H4 (cell line): Measurements from ENCODE around the gene SREBF1. TPM values are rescaled to one million over a fixed set of nuclear protein-coding genes. Genes with fewer than 3 reads are reported as not detected.
A peak's percentile ranks its signal among the peaks of the same experiment; 100 is the strongest.

Experiments
- DNase-seq: peaks from one replicate; pipeline ENCODE4 v3.0.0-alpha.2; 2015; ENCODE audit warnings: low spot score
- total RNA-seq: library from RNA; depleted of rRNA; stranded (reverse); fragments of >200 nt; shearing (Covaris generic); gene quantifications from 2 replicates; pipeline ENCODE4 v1.2.3, GENCODE V29; 2014

SREBF1 gene
- total RNA-seq, 1 experiment from 2014 or later = 65.8 TPM

DNA sequence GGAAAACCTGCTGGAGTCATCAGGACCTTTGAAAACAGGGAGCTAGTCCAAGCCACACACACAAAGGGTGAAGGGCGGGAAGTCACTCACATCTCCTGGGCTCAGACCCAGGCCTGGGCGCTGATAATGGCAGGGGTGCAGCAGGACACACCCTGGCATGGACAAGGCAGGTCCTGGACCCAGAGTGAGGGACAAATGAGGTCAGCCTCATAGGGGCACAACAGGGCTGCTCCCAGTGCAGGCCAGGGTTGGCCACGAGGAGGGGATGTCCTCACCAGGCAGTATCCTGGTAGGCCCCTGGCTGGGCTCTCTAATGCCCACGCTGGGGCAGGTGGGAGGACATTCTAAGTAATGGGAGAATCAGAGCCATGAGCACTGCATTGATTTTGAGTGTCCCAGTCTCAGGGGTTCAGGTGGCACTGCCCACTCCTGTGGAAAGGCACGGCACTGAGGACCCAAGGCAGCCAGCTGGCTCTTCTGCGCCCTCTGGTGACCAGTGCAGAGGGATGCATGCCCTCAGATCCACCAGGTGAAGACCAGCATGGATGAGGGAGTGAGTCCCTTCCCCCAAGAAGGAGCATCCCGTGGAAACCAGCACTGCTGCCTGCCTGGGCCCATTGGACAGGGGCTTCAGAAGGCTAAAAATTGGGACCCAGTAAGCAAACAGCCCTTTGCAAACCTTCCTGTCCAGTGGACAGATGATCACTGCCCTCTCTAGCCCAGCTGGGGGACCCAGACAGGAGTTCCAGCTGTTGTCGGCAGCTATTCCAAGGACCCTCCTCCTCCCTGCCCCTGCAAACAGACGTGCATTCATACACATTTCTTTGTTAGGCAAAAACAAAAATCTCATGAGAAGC lies 23.4 kb upstream of the SREBF1 start:
- DNase-seq = peak; percentile 55

- DNase-seq = no peak
These were observed 20.7 kb upstream of the SREBF1 start for GRCh38 chr17:17857496-17857895.

- DNase-seq = no peak
These were observed 19.6 kb upstream of the SREBF1 start for GRCh38 chr17:17856386-17856785.

- DNase-seq = no peak
These were observed 19.2 kb upstream of the SREBF1 start for GRCh38 chr17:17855976-17856375.

- no peak for DNase-seq
These were observed 17.1 kb upstream of the SREBF1 start for GRCh38 chr17:17853811-17854447.

DNA sequence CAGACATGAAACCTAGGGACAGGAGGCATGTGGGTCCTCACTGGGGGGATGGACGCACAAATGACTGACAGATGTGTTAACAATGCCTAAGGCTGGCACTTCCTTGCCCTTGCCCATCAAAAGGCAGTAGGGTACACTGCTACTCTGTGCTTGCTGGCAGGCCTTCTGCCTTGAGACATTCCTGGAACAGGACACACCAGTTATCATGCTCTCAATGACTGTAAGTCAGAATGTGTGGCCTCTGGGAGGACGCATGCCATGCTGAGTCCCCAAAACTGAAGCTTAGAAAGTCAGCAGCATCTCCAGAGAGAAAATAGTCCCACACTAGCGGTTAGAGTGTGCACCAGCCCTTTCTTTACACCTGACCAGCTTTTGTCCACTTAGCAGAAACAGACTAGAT lies 16.1 kb upstream of the SREBF1 start:
- no peak for DNase-seq

DNA sequence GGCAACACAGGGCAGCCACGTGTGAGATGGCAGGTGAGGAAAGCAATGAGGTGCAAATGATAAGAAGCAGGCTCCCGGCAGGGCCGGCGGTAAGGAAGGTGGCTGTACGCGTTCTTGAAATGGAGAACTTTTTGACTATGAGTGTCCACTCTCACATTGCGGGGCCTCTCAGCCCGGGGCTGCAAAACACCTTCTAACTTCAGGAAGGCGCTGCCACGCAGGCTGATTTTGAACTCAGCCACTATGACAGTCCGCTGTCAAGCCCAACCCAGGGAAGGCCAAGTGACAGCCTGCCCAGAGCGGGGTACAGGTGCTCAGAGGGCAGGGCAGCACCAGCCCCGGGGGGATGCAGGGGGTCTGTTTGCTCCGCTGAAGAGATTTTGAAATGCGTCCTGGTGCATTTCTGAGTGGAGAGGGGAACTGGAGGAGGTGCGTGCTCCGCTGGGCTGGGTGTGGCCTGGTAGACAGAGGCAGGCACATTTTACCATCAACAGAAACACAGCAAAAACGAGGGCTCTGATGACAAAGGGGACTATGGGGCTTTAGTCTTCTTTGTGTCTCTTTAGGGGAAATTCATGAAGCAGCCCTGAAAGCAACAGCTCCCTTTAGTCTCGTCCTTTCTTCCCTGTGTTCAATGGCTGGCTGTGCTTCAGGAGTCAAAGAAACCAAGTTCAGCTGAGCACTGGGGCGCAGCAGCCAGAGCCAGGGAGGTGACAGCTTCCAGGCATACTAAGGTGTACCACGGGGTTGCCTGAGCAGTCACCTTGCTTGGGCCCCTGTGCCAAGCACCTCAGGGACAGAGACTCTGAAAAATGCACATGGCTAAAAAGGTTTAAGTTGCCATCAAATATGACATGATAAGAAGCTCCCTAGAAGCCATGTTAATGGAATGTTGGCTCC lies 14.6 kb upstream of the SREBF1 start:
- no peak for DNase-seq

GRCh38 chr17:17849845-17850373 lies 13.1 kb upstream of the SREBF1 start:
- DNase-seq = peak; percentile 71

GRCh38 chr17:17849147-17849820 lies 12.5 kb upstream of the SREBF1 start:
- DNase-seq = peak; percentile 90

- DNase-seq = no peak
These were observed 11.7 kb upstream of the SREBF1 start for GRCh38 chr17:17848311-17849082.

GRCh38 chr17:17847726-17848125 lies 10.9 kb upstream of the SREBF1 start:
- no peak for DNase-seq

DNA sequence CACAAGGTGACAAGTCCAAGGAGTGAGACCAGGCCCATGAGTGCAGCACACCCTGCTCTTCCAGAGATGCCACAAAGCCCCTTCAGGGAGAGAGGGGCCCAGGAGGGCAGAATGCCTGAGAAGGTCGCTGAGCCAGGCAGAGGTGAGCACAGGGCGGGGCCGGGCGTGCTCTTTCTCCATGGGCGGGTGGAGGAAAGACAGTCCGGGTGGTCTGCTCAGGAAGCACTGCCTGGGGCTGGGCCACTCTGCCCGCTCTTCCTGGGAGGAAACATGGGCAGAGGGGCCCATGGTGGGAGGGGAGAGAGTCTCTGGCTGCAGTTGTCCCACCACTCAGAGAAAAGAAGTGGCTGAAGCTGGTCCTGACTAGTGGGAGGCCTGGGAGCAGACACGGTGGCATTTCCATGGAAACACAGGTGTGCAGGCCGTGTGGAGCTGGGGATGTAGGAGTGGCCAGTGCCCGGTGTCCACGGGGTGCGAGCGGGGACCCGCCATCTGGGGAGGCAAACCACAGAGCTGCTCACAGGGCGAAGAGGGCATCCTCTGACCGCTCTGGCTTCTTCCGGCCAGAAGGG lies 10.4 kb upstream of the SREBF1 start:
- no peak for DNase-seq

DNA sequence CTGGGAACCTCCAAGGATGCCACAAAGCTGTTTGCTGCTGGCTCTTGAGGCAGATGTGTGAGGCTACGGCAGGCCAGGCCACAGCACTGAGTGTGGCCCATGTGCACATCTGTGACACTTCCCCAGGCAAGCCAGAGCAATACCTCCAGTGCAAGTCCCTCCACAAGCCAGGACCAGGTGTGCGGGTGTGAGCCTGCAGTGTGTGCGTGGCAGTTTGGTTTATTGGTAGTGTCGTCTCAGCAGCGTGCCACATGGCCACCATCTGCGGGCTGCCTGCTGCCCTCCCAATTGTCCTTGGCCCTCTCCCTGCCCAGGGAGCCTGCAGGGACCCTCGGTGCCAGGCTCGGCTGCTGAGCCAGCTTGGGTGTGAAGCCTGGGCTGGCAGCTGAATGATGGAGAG lies 9.9 kb upstream of the SREBF1 start:
- DNase-seq = no peak

DNA sequence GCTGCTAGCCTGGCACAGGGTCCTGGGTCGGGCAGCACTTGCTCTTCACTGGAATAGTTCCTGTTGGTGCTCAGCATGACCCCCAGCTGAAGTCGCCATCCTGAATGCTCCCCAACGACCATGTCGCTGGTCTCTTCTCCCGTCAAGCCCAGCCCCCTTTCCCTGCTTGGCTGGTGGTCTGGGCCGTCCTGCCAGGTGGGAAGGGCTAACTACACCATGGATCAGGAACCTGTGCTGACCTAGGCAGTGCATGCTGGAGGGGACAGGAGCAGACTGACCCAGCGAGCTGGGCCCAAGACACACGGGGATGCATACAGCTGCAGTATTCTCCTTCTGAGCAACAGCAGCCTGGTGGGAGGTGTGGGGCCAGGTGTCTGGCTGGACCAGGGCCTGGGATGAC lies 9.2 kb upstream of the SREBF1 start:
- DNase-seq = no peak

DNA sequence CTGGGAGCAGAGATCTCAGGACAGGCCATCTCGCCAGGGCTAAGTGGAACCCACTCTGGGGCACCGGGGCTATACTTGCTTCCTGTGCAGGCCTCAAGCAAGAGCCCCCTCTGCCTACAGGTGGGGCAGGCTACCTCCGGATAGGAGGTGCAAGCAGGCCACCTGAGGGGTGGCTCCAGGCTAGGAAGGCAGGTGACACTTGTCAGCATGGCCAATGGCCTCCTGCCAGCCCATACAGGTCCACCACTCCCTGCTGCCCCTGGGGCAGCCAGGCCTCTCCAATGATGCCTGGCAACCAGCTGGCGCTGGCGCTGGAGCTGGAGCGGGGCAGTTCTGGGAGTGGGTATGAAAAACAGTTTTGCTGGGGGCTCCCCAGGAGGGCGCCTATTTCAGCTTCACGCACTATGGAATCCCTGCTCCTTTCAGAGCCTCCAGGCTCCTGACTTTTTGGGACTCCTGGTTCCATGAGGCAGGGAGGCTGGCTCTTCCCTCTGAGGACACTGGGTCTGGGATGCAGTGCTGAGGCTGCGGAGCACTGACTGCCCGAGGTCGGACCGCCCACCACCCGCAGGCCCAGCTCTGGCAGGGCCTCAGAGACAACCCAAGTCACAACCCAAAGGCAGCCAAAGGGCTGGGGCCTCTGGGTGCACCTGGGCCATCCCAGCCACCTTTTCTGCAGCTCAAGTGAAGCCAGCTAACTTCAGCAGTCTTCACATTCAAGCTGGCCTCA lies 8.4 kb upstream of the SREBF1 start:
- DNase-seq = no peak

DNA sequence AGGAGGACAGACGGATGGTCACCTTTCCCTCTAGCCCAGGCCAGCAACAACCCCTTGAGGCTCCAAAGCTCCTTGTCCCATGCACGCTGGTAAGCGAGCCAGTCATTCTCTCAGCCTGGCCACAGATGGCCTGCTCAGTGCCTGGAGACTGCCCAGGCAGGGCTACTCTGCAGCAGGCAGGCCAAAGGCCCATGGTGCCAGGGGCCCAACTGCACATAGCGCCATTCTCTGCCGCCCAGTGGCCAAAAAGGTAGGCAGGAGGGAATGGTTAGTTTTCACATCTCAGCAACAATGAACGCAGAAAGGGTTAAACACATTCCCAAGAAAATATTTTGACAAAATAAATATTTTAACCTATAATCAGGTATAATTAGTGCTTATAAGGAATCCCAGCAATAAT lies 7.7 kb upstream of the SREBF1 start:
- no peak for DNase-seq

DNA sequence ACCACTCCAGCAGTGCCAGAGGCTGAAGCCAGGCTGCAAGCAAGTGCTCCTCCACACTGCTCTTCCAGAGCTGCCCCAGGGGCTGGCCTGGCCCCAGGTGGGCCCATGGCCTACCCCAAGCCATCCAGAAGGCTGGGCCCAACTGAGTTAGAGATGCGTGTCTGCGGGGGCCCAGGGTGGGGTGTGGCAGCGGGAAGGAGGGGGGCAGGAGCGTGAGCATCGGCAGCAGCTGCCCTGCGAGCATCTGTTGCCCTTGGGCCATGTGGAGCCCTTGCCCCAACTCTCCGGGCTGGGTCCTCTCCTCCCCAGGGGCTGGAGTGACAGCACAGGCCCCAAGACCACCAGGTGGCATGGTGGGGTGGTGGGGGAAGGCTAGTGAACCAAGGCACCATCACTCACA lies 7.3 kb upstream of the SREBF1 start:
- DNase-seq = no peak

DNA sequence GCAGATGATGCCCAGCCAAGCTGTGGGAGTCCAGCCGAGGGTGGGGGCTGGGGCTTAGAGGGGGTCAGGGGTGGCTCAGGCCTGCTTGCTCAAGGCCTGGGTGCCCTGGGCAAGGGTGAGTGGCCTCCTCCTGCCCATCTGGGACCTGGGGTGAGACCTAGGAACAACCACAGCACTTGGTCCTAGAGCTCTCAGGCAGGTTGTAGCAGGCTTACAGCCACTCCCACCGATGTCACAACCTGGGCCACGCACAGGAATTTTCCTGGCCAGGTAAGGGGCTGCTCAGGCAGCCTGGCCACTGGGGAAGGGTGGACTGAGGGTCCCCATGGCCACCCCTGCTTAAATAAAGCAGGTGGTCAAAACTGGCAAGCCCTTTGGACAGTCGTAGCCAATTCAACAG lies 6.3 kb upstream of the SREBF1 start:
- no peak for DNase-seq

- no peak for DNase-seq
These were observed 5.5 kb upstream of the SREBF1 start for GRCh38 chr17:17842111-17842876.
